Stimulated activated CD8-positive, alpha-beta memory T cell treated with anti-CD3 and anti-CD28 coated beads, Interleukin-12 subunit alpha, Interleukin-12 subunit beta, amount 100 ng/mL, for 24 hours (primary cell): ENCODE results near the gene MPP2.
"Not testable (repeated sequence)": the region's sequence is repeated elsewhere in the genome, so short reads cannot be mapped to it uniquely, and the experiment has no call there.

Experiments used
- DNase-seq: peaks from one replicate; pipeline ENCODE4 v3.0.0-alpha.2; 2020; ENCODE audit errors: extremely low read depth

The MPP2 gene

DNA sequence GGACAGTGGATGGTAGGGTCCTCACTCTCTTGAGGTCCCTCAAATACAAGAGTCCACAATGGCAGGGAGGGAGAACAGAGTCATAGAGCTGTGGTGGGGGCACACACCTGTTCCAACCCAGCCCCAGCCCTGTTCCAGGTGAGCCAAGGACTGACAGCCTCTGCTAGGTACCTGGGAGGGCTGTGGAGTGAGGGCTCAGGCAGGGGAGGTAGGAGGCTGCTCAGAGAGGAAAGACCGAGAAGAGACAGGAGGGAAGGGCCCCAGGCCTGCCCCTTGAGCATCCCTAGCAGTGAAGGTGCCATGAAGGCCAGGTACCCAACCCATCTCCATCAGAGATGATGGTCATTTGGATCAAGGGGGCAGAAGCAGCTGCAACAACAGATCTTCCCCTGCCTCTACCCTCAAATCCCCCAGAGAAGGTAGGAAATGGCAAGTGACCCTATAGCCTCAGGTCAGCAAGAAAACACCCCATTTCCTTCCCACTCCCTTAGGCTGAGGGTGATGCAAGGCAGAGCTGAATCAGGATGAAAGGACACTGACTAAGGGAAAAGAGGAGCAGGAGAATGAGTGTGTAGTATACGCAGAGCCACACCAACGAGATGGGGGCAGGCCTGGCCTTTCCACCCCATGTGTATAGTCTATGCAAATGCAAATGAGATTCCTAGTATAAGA lies 31.7 kb downstream of the MPP2 start:
- DNase-seq: no peak

DNA sequence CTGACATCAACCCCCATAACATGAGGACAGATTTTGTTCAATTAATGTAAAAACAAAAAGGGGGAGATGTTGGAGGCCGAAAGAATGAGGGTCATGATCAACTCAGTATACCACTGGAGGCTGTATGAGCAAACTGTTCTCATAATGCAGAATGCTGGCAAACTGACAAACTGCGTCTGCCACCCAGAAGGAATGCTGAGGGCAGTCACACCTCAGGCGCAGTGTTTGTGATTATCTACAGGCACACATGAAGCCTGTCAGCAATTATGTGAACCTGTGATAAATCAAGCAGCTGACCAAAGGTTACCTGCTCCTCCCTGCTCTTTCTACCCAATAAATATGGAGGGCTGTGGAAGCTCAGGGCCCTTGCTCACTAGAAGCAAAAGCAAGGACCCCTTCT lies 33.0 kb downstream of the MPP2 start:
- DNase-seq: no peak

DNA sequence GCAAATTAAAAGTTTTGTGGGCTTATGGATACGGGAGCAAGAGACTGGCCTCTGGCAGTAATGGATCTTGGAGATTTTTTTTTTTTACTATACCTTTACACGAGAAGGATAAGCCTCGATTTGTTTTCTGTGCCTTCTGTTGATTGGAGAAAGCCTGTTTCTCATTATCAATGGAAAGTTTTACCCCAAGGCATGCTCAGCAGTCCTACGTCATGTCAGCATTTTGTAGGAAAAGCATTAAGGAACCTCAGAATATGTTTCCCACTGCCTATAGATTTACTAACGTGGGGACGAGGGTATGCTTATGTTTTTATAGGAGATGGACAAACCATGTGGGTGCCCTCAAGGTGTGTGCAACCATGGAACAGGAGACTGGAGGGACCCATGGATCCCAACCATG lies 33.5 kb downstream of the MPP2 start:
- no peak for DNase-seq

DNA sequence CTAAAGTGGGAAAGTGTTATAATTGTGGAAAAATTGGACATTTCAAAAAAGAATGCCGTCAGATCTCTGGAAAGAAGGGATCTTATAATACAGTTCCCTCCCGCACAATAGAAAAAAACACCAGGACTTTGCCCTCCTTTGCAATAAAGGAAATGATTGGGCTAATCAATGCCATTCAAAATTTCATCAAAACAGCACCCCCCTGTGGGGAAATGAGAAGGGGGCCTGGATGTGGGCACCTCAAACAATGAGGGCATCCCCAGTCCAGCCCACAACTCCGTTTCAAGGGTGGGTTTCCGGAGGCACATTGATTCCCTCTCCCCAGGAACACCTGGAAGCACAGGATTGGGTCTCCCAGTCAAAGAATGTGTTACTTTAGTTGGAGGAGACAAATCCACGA lies 34.2 kb downstream of the MPP2 start:
- no peak for DNase-seq

DNA sequence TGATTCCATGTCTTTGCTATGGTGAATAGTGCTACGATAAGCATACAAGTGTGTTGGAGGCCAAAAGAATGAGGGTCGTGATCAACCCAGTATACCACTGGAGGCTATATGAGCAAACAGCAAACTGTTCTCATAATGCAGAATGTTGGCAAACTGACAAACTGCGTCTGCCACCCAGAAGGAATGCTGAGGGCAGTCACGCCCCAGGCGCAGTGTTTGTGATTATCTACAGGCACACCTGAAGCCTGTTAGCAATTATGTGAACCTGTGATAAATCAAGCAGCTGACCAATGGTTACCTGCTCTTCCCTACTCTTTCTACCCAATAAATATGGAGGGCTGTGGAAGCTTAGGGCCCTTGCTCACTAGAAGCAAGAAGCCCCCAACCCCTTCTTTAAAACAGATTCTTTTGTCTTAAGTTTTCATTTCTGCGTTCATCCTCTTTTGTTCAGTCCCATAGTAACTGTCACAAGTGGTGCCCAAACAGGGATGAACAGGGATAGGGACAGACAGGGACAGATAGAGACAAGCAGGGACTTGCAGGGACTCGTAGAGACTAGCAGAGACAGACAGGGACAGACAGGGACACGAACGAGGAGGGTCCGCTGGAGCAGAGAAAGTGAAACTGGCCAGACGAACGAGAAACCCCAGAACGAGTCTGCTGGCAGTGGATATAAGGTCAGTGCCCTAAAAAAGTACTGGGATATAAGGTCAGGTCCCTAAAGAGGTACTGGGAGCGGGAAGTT lies 35.2 kb downstream of the MPP2 start:
- no peak for DNase-seq

DNA sequence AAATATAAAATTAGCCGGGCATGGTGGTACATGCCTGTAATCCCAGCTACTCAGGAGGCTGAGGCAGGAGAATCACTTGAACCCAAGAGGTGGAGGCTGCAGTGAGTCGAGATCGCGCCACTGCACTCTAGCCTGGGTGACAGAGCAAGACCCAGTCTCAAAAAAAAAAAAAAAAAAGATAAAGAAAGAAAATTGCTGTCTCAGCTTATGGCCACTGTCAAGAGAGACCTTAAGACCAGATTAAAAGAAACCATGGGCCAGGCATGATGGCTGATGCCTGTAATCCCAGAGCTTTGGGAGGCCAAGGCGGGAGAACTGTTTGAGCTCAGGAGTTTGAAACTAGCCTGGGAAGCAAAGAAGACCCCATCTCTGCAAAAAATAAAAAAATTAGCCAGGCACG lies 38.3 kb downstream of the MPP2 start:
- DNase-seq: not testable (repeated sequence)

DNA sequence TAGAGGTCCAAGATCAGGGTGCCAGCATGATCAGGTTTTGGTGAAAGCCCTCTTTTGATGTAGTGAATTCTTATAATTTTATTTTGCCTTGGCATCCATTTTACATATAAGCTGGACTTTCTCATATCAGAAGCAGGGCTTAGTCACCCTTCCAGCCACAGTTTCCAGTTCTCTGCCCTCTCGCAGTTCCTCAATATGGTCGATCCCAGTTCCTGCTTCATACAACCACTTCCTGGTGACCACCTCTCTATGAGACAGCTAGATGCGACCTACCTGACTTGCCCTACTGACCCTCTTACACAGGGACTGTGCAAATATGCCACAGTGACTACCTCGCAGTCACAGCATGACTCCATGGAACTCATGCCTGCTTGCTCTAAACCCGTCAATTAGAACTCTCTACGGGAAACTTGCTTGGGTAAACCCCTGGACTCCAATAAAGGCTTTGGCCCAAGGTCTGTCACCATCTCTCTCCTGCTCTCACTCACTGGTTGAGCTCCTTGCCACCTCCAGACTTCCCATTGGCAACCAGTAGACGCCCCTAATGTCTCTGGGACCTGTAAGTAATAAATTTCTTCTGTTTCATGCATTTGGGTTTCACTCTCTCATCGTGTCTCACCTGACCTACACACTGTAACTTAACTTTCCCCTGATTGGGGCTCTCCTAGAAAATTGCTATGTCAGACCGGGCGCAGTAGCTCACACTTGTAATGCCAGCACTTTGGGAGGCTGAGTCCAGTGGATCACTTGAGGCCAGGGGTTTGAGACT lies 38.9 kb downstream of the MPP2 start:
- no peak for DNase-seq

DNA sequence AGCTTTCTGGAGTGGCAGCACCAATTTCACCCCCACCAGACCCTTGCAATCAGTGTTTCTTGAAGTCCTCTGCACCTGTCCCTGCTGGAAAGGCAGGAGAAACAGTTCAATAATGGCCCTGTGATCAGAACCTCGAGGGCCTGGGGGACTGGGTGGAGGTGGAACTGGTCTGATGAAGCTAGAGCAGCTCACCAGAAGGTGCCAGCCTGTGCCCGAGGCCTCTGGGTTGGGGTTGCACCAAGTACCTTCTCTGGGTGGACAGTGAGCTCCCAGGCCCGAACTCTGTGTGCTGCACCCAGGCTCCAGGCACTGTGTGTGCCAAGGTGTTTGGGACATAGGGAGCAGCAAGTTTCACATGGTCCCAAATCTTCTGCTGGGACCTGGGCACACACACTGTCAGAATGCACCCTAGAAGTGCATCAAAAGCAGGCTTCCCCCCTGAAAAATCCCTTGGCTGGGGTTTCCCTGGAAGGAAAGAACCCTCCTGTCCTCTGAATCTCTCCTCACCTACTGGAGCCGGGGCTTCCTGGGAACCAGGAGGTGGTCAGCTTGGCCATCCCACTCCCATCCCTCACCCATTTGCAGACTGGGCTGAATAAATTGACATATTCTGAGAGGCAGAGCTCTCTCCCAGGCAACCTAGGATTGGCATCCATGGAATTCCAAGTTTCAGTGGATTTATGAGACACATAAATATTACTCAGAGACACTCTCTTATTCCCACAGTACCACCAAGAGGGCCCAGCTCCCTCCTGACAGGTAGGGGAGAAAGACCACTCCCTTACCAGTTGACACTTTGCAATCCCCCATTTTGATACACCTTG lies 43.0 kb downstream of the MPP2 start:
- DNase-seq: no peak

DNA sequence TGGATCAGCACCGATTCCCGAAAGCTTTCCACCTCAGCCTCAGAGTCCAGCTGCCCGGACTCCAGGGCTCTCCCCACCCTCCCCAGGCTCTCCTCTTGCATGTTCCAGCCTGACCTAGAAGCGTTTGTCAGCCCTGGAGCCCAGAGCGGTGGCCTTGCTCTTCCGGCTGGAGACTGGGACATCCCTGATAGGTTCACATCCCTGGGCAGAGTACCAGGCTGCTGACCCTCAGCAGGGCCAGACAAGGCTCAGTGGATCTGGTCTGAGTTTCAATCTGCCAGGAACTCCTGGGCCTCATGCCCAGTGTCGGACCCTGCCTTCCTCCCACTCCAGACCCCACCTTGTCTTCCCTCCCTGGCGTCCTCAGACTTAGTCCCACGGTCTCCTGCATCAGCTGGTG lies 45.4 kb downstream of the MPP2 start:
- no peak for DNase-seq

DNA sequence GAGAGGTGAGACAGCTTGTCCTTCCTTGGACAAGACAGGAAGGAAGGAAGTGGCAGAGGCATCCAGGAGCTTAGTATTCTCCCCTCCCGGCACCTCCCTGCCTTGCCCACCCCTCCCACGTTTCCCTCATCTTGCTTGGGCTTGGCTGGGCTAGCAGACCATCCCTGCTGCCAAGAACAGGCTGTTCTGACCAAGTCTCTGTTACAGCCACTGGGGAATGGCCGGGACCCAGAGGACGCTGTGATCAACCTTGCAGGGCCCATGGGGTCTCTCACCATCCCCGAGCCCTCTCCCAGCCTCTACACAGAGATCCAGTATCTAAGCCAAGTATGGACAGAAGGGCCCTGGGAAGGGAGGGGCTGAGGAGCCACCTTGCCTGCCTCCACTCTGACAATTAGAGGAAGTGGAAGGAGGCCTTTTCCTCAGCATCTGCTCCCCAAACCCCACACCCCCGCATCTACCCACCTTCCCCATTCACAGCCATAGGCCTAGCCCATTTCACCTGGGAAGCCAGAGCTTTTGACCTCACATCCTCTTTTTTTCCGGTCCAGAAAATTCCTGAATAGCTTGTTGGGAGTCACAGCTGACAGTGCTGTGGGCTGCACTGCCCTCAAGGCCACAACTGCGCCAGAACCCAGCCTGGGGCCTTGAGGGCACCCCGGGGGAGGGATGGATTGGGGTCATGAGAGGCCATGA lies 46.3 kb downstream of the MPP2 start:
- no peak for DNase-seq

DNA sequence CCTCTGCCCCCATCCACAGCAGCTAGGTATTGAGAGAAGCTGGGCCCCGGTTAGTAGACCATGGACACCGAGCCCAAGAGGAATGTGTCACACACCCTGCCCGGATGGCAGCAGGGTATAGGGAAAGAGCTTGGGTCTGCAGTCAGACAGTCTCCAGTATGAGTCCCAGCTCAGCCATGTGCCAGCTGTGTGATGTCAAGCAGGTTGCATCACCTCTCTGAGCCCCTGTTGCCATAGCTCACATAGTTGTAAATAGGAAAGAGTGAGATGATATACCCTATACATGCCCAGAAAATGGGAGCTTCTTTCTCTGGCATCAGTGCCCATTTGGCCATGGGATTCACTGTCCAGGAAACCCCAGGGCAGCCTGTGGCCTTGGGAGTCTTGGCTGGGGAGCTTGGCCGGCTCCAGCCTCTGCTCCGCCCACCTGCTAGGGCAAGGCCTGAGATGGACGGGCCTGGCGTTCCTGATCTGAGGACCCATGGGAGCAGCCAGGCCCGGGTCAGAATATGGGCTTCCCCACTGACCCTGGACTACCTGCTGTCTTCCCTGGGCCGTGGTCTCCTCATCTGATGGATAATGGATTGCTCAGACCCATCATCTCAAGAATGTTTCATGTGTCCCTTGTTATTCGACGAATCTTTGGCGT lies 47.1 kb downstream of the MPP2 start:
- no peak for DNase-seq

DNA sequence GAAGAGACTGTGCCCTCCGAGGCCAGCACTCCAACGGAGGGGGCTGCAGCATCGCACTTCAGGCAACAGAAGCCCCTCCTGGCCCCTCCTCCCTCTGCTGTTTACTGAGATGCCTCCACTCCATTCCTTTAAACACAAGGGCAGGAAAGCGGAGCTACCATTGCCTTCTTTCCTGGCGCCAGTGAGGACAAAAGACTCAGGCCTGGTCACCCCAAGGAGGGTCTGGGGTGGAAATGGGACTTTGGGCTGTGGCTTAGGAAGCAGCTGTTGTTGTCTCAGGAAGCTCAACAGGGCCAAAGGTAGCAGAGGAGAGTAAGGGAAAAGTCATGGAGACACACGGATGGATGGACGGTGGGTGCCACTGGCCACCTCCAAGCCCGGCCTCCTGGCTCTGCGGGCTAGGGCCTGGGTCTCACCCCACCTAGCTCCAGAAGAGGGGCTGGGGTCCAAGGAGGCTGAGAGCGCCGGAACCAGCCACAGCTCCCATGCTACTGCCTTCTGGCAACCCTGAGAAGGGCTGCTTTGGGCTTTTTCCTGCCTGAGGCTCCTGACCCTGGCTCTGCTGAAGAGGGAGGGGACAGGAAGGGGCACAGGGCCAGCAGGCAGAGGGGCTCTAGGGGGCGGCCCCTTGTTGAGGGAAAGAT lies 49.3 kb downstream of the MPP2 start:
- DNase-seq: no peak

DNA sequence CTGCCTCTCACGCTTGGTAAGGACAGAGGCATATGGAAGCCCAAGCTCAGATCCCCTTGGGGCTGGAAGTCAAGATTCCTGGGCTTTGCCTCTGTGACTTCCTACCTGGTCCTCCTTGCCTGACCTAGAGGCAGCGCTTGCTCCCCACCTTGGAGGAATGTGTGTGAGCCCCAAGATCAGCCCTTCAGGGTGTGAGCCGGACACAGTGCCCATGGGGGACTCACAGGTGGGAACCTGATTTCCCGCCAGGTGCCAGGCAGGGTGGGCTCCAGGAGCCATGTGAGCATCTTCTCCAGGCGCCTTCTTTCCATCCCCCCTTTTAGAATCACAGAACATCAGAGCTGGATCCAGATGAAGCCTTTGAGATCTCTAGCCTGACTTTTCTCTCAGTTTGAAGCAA lies 50.2 kb downstream of the MPP2 start:
- no peak for DNase-seq

DNA sequence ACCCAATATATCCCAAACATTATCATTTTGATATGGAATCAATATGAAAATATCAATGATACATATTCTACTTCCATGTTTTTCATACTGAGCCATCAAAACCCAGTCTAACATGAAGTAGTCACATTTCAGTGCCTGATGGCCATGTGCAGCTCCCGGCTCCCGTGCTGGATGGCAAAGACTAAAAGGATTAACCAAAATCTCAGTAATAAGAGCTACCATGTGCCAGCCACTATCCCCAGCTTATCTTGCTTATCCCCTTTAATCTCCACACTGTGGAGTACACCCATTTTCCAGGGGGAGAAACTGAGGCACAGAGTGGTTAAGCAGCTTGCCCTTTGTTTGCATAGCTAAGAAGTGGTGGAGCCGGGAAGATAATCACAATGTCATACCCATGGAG lies 51.2 kb downstream of the MPP2 start:
- DNase-seq: no peak

DNA sequence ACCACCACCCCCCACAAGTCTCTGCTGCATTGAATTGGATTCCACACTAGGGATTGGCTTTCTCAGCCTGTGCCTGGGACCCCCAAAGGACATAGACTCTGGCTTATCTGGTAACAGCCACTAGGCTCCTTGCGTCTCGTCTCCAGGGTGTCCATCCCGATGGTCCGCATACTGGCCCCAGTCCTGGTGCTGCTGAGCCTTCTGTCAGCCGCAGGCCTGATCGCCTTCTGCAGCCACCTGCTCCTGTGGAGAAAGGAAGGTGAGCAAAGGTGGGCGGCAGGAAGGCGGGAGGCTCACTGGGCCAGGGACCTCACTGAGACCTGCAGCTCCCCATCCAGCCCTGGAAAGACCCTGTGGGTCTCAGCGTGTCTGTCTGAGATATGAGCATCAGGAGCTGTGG lies 52.3 kb downstream of the MPP2 start:
- DNase-seq: no peak

DNA sequence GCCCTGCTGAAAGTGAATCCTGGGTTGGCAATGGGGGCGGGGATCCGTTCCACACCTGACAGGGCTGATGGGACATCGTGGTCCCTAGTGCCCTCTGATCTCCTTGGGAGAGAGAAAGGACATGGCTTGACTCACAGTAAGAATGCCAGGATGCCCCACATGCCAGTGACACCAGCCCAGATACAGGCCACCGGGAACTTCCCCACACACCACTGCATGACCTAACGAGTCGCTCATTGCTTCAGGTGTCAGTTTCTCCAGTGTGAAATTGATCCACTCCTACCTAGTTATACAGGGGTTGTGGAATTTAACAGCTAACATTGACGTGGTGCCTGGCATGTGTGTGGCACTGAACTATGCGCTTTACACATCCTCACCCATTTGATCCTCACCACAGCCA lies 52.8 kb downstream of the MPP2 start:
- no peak for DNase-seq

DNA sequence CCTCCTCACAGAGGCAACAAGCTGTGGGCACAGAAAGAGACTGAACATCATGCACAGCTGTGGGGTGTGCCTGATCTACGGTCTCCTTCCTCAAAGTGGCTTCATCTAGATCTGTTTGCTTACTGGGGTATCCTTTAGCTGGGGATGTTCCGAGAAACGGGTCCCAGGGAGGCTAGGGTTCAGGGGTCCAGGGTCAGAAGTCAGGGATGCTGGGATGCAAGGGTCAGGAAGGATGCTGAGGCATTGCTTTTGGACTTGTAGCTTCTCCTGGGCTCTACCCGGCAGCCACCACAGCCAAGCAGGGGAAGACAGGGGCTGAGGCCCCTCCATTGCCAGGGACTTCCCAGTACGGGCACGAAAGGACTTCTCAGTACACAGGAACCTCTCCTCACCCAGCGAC lies 53.8 kb downstream of the MPP2 start:
- DNase-seq: no peak

DNA sequence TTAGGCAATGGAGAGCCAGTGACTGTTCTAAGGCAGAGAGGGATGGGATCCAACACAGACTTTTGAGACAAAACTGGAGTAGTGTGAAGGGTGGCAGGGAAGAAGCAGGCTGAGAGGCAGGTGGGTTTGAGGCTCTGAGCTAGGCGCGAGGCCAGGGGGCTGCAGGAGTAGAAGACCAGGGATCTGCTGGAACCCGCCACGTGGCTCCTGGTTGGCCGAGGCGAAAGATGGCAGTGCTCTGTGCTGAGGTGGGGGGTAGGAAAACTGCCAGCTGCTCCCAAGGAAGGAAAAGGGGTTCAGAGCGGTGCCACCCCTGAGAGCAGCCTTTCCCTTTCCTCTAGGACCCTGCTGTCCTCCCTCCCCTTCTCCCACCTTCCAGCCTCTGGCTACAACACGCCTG lies 54.8 kb downstream of the MPP2 start:
- no peak for DNase-seq

DNA sequence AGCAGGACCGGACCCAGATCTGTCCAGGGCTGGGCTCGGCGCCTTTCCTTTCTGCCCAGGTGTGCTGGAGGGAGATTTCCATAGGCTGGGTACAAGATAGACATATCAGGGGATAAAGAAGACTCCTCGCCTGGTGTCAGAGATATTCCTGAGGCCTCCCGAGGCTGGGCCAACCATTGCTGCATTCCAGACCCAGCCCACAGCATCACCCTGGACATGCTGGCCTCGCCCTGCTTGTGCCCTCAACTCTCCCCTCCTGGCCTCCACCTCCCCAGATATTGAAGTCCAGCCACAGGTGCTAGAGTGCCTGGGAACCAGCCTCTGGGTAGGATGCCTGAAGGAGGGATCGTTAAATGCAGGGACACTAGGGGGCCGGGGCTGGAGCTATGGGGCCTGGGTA lies 58.2 kb downstream of the MPP2 start:
- no peak for DNase-seq

DNA sequence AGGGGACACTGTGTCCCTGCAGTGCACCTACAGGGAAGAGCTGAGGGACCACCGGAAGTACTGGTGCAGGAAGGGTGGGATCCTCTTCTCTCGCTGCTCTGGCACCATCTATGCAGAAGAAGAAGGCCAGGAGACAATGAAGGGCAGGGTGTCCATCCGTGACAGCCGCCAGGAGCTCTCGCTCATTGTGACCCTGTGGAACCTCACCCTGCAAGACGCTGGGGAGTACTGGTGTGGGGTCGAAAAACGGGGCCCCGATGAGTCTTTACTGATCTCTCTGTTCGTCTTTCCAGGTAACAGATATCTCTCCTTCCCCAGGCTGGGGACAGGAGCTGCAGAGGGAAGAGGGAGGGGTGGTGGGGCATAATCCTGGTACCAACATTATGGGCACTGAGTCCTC lies 58.7 kb downstream of the MPP2 start:
- no peak for DNase-seq

DNA sequence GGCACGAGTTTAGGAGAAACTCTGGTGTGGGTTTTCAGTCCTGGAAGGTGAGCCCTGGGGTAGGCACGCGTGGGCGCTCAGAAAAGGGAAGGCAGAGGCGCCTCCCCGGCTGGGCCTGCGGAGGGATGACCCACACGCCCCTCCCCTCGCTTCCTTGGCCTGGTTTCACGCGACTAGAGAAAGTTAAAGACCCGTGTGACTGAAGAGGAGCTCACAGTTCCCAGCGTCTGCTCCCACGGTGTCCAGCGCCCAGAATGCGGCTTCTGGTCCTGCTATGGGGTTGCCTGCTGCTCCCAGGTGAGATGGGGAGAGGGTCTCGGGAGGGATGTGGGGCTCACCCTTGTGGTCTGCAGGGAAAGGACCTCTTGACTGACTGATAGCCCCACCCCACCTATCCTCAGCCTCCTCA lies 60.4 kb downstream of the MPP2 start, which contains the start of gene CD300LG:
TSS of gene CD300LG (plus strand) at position 214 of the 409 bp plus-strand sequence. CDS start at position 255, 41 bp downstream.
- no peak for DNase-seq
